Lower leg skin (tissue), 4 donors: ENCODE data around the gene ATRN. TPM values are rescaled to one million over a fixed set of nuclear protein-coding genes. Genes with fewer than 3 reads are reported as not detected.

Experiments
- DNase-seq, 2 donors: peaks; one replicate each; pipeline ENCODE4 v3.0.0-alpha.2; 2019; ENCODE audit warnings: low spot score in 2 of 2
- H3K4me3 ChIP-seq: fragments of 200-600 bp; sonication (generic); 2 replicates; pipeline ENCODE4 v1.5.1; 2017; ENCODE audit warnings: mild to moderate bottlenecking, low read depth; ENCODE audit not compliant: poor library complexity, severe bottlenecking
- CTCF ChIP-seq, 3 donors: fragments of 450-650 bp; IDR thresholded peaks; one replicate each; pipeline ENCODE4 v1.5.1; 2016; ENCODE audit warnings: antibody characterized with exemption in 3 of 3, mild to moderate bottlenecking in 3 of 3, moderate library complexity in 2 of 3
- POLR2A ChIP-seq, 2 donors: fragments of 450-650 bp; IDR thresholded peaks; one replicate each; pipeline ENCODE4 v1.6.1; 2016 to 2017; ENCODE audit warnings: antibody characterized with exemption in 2 of 2, mild to moderate bottlenecking in 1 of 2, moderate library complexity in 1 of 2
- WGBS, 2 donors: methylation state at CpG; one replicate each; pipeline ENCODE4 v1.1.5; 2018; 5-methylcytosine and 5-hydroxymethylcytosine counted together
- intact Hi-C: fragments of 100-400 bp; cut with DNase I; formaldehyde crosslinking; loops from one replicate; pipeline ENCODE4 v1.15.0; 2023; ENCODE audit warnings: low total_unique reads
- total RNA-seq, 4 donors: library from RNA; depleted of rRNA; stranded (reverse); fragments of >200 nt; gene quantifications; one replicate each; pipeline ENCODE4 v1.1.0, GENCODE V29; 2016

The ATRN gene
- total RNA-seq, 4 donors from 2014 or later: 18.2 to 34.6 (median 28.4) TPM

GRCh38 chr20:3673221-3674070, 202.6 kb downstream of the ATRN start:
- TF ChIP-seq CTCF (IDR thresholded peaks at IDR 0.05): no peak
- no peak for TF ChIP-seq POLR2A (IDR thresholded peaks at IDR 0.05)
- no peak overlapping the region for H3K4me3 ChIP-seq
- DNase-seq: no peak
- intact Hi-C loops: loop anchor here (10.0 kb wide), 1 partner anchor 411 kb away; no protein-coding TSS in a partner anchor
- WGBS, 2 donors: 45 to 68% methylated on average over 20 to 62 of the region's 90 CpGs

GRCh38 chr20:3674447-3674846, 203.6 kb downstream of the ATRN start:
- intact Hi-C loops: loop anchor here (10.0 kb wide), 1 partner anchor 410 kb away; no protein-coding TSS in a partner anchor
- TF ChIP-seq CTCF (IDR thresholded peaks at IDR 0.05): no peak
- TF ChIP-seq POLR2A (IDR thresholded peaks at IDR 0.05): no peak
- no peak for DNase-seq
- no peak overlapping the region for H3K4me3 ChIP-seq
- 62 to 83% methylated on average over 10 of the region's 10 CpGs for WGBS, 2 donors

GRCh38 chr20:3674995-3675900, 204.4 kb downstream of the ATRN start:
- intact Hi-C loops: loop anchor here (10.0 kb wide), 1 partner anchor 410 kb away; no protein-coding TSS in a partner anchor
- TF ChIP-seq CTCF (IDR thresholded peaks at IDR 0.05): no peak
- no peak for TF ChIP-seq POLR2A (IDR thresholded peaks at IDR 0.05)
- WGBS, 2 donors: 36 to 55% methylated on average over 13 of the region's 13 CpGs
- no peak for DNase-seq
- no peak overlapping the region for H3K4me3 ChIP-seq

- intact Hi-C loops: loop anchor here (2.0 to 10.0 kb wide), 2 partner anchors 33 to 407 kb away; no protein-coding TSS in a partner anchor
- no peak overlapping the region for H3K4me3 ChIP-seq
- WGBS, 2 donors: 56 to 67% methylated on average over 8 of the region's 8 CpGs
- no peak for TF ChIP-seq CTCF (IDR thresholded peaks at IDR 0.05)
- no peak for TF ChIP-seq POLR2A (IDR thresholded peaks at IDR 0.05)
- DNase-seq: no peak
Measured at GRCh38 chr20:3677733-3678132, 206.9 kb downstream of the ATRN start.

- DNase-seq: no peak
- WGBS, 2 donors: 50 to 56% methylated on average over 2 of the region's 2 CpGs
- H3K4me3 ChIP-seq: no peak overlapping the region
- intact Hi-C loops: loop anchor here (10.0 kb wide), 1 partner anchor 407 kb away; no protein-coding TSS in a partner anchor
- TF ChIP-seq CTCF (IDR thresholded peaks at IDR 0.05) (no peak), POLR2A (IDR thresholded peaks at IDR 0.05) (no peak)
Measured at GRCh38 chr20:3678198-3678597, 207.4 kb downstream of the ATRN start.
